Stimulated activated CD4-positive, alpha-beta T cell treated with anti-CD3 and anti-CD28 coated beads, Interleukin-4, amount 100 ng/mL, for 1 hour (primary cell): ENCODE data around the gene BGN.

Source experiments
- DNase-seq: peaks from one replicate; pipeline ENCODE4 v3.0.0-alpha.2; 2020

The BGN gene

GRCh38 chrX:153494541-153495361 is at the start of gene BGN:
TSS of gene BGN (plus strand) at chrX:153494980. CDS start at chrX:153504632, 9,652 bp downstream.
- peak; percentile 12 for DNase-seq

DNA sequence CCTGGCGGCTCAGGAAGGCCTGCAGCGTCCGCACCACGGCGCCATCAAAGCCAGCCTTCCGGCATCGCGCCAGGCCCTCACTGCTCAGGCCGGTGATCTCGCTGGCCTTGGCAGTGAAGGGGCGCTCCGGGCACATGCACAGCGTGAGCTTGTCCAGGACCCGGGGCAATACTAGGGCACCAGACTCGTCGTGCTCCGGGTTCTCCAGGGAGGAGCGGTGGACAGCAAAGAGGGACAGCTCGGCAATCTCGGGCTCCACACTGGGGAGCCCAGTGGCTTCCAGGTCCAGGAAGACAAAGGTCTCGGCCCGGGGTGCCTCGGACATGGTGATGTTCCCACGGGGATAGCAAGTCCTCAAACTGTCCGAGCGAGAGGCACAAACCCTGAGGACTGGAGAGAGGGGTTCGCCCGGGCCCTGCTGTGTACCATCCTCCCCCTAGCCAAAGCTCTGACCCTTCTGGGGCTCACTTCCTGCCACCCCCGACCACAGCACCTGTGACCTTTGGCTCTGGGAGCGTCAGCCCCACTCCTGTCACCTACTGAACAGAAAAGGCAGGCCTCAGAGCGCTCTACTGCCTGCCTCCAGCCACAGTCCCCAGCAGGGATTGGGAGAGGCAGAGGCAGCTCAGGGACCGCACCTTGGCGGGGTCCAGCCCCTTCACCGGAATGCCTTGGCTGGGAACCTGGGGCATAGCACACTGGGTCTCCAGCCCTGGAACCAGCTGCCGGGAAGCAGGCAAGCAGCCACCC is 49.5 kb upstream of the BGN start:
- DNase-seq: no peak

DNA sequence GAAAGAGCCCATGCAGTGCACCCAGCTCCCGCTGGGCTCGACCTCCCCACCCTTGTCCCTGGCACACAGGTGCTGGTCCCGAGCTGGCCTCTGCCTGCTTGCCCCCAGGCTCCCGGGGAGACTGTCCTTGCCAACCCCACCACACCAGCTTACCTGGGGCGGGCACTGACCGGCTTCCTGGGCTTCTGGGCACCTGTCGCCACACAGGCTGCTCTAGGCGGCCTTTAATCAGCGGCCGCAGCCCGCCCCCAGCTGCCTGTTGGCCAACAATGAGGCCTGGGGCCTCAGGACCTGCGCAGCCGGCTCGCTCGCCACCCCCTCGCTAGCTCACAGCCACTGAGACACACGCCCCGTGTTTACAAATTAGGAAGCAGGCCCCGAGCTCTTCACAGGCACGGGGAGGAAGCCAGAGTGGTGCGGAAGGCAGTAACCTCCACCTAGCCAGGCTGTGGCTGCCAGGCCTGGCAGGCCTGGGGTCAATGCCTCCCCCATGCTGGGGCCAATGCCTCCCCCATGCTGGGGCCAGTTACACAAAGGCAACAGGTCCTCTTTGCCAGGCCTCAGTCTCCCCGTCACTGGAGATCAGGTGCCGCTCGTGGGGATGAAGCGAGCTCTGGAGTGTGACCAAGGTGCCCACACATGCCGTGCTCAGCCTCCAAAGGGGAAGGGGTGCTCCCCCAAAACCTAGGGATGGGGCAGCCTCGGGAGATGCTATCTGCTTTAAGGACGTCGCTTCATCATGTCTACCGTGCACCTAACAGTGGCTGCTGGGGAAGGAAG is 48.7 kb upstream of the BGN start, which contains the start of gene TREX2:
TREX2 (minus strand) TSS at position 201 of the 780 bp plus-strand sequence. CDS start 626 bp downstream, outside the sequence.
- no peak for DNase-seq

DNA sequence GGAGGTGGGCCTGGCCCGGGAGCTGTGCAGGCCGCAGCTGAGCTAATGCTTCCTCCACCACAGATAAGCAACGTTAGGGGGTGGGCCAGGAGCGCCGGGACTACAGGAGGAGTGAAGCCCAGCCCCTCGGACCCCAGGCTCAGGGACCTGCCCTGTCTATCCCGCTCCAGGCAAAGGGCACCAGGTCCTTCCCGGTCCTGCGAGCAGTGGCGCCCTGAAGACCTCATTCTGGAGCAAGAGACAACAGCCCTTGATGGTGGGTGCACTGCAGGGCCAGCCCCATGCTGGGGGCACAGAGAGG is 48.2 kb upstream of the BGN start:
- DNase-seq: no peak

DNA sequence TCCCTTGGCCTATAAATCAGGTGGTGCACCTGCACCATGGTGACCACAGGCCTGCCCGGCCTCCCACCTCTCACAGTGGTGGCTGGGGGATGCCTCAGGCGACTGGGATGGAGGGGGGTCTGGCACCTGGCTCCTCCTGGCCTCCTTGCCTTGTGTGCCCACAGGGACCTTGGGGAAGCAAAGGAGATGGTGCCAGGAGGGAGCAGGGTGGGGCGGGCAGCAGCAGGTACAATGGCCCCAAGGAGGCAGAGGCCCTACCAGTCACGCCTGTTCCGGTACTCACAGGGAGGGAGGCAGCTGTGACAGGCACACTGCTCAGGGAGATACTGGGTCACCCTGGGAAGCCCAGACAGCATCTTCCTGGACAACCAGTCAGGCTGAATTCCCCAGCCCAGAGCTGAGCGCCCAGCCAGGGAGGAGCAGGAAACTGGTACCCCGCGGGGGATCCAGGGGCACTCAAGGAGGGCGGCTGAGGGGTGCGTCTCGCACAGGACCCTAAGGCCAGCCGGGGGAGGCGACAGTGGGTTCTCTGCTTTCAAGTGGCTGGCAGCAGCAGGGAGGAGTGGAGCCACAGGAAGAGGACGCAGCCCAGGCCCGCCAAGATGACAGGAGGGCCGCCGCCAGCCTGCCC is 47.7 kb upstream of the BGN start:
- DNase-seq: no peak

GRCh38 chrX:153447581-153447960 is 47.2 kb upstream of the BGN start:
- no peak for DNase-seq

- no peak for DNase-seq
Measured at GRCh38 chrX:153448556-153449367, 46.0 kb upstream of the BGN start.

GRCh38 chrX:153449368-153450113 is 45.2 kb upstream of the BGN start:
- no peak for DNase-seq

DNA sequence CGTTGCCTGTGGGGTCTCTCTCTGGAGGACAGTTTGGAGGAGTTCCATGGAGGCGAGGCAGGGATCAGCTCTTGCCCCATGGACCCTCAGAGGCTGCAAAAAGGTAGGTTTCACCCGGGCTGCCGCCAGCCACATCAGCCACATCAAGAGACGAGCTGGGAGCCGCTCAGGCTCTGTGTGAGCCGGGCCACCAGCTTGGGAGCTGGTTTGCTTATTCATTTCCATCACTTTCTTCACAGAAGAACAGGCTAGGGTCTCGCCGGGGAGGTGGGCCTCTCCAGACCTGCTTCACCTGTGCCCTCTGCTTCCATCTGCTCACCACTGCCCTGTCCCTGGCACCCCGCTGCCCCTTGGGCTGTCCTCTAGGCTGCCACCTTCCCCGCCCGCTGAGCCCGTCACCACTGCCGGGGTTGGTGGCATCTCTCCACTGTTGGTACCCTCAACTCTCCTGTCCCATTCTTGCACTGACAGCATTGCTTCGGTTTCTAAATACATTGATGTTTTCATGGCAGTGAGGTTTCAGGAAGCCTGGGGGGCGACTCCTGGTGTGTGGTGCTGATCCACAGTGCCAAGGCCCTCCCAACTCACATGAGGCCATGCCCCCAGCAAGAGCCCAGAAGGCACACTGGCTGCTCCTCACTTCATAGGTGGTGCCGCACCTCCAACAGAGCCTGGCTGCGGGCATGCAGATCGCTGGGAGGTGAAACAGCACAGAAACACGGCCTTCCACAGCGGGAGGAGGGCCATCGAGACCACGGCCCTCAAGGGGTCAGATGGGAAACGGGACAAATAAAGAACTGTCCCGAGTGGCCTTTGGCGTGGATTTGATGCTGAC is 44.4 kb upstream of the BGN start:
- DNase-seq: no peak

GRCh38 chrX:153450949-153451277 is 43.9 kb upstream of the BGN start:
- DNase-seq: no peak

- DNase-seq: no peak
Measured at GRCh38 chrX:153454901-153455550, 39.8 kb upstream of the BGN start.

GRCh38 chrX:153455571-153455970 is 39.2 kb upstream of the BGN start:
- no peak for DNase-seq

- DNase-seq: no peak
Measured at GRCh38 chrX:153456161-153456560, 38.6 kb upstream of the BGN start.

GRCh38 chrX:153456704-153457103 is 38.1 kb upstream of the BGN start:
- no peak for DNase-seq

- DNase-seq: no peak
Measured at GRCh38 chrX:153457136-153457825, 37.5 kb upstream of the BGN start.

- DNase-seq: no peak
Measured at GRCh38 chrX:153457827-153458466, 36.8 kb upstream of the BGN start.

DNA sequence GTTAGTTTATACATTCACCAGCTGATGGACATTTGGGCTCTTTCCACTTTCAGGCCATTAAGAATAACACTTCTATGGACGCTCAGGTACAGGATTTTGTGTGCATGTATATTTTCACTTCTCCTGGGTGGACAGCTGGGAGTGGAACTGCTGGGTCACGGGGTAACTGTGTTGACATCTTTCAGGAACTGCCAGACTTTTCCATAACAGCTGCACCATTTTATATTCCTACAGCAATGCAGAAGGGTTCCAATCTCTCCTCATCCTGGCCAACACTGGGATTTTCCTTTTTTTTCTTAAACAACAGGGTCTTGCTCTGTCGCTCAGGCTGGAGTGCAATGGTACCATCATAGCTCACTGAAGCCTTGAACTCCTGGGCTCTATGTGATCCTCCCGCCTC is 36.3 kb upstream of the BGN start:
- DNase-seq: no peak

- no peak for DNase-seq
Measured at GRCh38 chrX:153459986-153460385, 34.8 kb upstream of the BGN start.

- DNase-seq: peak; percentile 56
Measured at GRCh38 chrX:153460826-153461225, 34.0 kb upstream of the BGN start.
